Small intestine (tissue), 7 donors: Measurements from ENCODE around the gene NSDHL. TPM values are rescaled to one million over a fixed set of nuclear protein-coding genes. Genes with fewer than 3 reads are reported as not detected.

Experiments used
- DNase-seq, 2 donors: peaks; one replicate each; pipeline versions ENCODE4 v3.0.0 to v3.0.0-alpha.2; 2013
- FAIRE-seq: peaks from 2 replicates; lab custom pipeline; 2012; peaks lifted over from hg19 to GRCh38; lab: Jason Lieb, UNC
- H3K27ac ChIP-seq, 3 donors: one replicate each; pipeline ENCODE4 v1.5.1; 2013; ENCODE audit warnings: low read length in 2 of 3, mild to moderate bottlenecking in 2 of 3, control low read depth in 1 of 3, inconsistent platforms in 1 of 3, low read depth in 1 of 3, moderate library complexity in 1 of 3
- H3K27me3 ChIP-seq, 3 donors: one replicate each; pipeline ENCODE4 v1.6.1; 2013; ENCODE audit warnings: low read length in 3 of 3, inconsistent platforms in 1 of 3; ENCODE audit not compliant: control insufficient read depth in 3 of 3, insufficient read depth in 3 of 3
- H3K36me3 ChIP-seq, 3 donors: one replicate each; pipeline ENCODE4 v1.6.1; 2013; ENCODE audit warnings: low read length in 3 of 3, inconsistent platforms in 1 of 3, low read depth in 1 of 3, mild to moderate bottlenecking in 1 of 3, moderate library complexity in 1 of 3; ENCODE audit not compliant: control insufficient read depth in 3 of 3, insufficient read depth in 2 of 3
- H3K4me1 ChIP-seq, 3 donors: one replicate each; pipeline ENCODE4 v1.6.1; 2013; ENCODE audit warnings: low read length in 2 of 3, inconsistent platforms in 1 of 3, low read depth in 1 of 3, mild to moderate bottlenecking in 1 of 3, moderate library complexity in 1 of 3; ENCODE audit not compliant: control insufficient read depth in 3 of 3, insufficient read depth in 2 of 3
- H3K4me3 ChIP-seq, 3 donors: one replicate each; pipeline ENCODE4 v1.5.1; 2013; ENCODE audit warnings: low read length in 3 of 3, control low read depth in 1 of 3, inconsistent platforms in 1 of 3, low read depth in 1 of 3, mild to moderate bottlenecking in 1 of 3, moderate library complexity in 1 of 3
- H3K9me3 ChIP-seq, 2 donors: one replicate each; pipeline ENCODE4 v1.6.1; 2013; ENCODE audit warnings: low read depth in 1 of 2, low read length in 1 of 2; ENCODE audit not compliant: control insufficient read depth in 2 of 2, insufficient read depth in 1 of 2
- WGBS, 3 donors: extraction: QIAGEN DNeasy Blood & Tissue Kit; methylation state at CpG; one replicate each; pipeline ENCODE4 v1.1.7; 2013; 5-methylcytosine and 5-hydroxymethylcytosine counted together
- polyA plus RNA-seq, 4 donors: library from polyadenylated mRNA; stranded (reverse) in 3 of 4; unstranded in 1 of 4; fragments of 200-250 nt in 3 of 4; fragments of 120-200 nt in 1 of 4; gene quantifications; one replicate each; pipeline versions ENCODE4 v1.2.1 to v1.2.3, GENCODE V29; 2013
- donor health status: healthy with polysubstance abuse.
- donor health status: control.
- donor health status: control.
- donor health status: Bipolar disorder and iron deficiency.
- donor health status: healthy.

NSDHL gene
- polyA plus RNA-seq, 4 donors = 13.8 to 28.4 (median 19.9) TPM

DNA sequence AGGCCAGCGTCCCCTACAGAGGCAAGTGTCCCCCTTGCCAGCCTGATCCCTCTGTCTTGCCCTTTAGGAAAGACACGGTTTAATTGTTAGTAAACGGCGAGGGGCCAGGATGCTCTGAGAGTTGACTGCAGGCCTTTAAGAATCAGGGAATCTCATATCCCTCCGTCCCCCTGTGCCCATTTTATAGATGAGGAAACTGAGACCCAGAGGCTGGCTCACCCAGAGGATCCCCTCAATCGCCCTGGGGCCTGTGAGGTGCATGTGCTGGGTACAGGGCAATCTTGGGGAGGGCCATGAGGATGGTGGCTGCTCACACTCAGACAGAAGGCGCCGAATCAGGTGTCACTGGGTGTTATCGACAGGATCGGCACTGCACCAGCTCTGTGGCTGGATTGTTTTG lies 67.6 kb downstream of the NSDHL start:
- no peaks in the 10 kb centered on the region for H3K9me3 ChIP-seq
- no peaks in the 10 kb centered on the region for H3K36me3 ChIP-seq
- no peaks in the 10 kb centered on the region for H3K4me1 ChIP-seq
- H3K4me3 ChIP-seq = no peak overlapping the region
- H3K27ac ChIP-seq = no peak overlapping the region
- H3K27me3 ChIP-seq = no peaks in the 10 kb centered on the region
- DNase-seq (no peak), FAIRE-seq (no peak)
- WGBS, 3 donors = 46 to 74% (median 70%) methylated on average over 10 of the region's 10 CpGs

DNA sequence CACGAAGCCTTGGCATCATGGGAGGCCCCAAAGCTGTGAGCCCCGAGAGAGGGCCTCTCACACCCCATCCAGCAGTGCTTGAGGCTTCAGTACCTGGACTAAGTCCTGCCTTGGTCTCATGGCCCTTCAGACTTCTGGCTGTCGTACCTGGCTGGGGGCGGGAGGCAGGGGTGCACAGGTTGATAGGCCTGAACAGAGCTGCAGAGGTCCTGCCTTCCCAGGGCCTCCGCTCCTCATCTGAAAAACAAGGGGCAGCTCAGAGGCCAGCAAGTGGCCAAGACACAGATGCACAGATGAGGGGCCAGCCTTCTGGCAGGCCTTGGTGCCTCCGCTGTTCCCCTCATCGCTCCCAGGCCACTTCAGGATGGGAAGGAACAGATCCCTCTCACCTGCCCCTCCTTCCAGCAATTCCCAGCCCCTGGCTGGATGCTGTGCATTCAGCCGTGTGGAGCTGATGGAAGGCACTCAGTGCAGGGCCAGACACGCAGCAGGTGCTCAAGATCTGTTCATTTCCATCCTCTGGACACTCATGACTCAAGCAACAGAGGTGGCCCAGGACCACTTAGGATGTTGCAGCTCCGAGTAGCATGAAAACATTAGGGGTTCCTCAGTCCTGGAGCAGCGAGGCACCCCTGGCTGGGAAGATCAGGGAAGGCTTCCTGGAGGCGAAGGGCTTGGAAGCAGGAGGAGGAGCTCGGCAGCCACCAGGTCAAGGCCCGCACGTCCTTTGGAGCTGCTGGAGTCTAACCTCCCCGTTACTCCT lies 68.4 kb downstream of the NSDHL start:
- FAIRE-seq (no peak), DNase-seq (no peak)
- 78 to 91% (median 91%) methylated on average over 15 to 16 of the region's 16 CpGs for WGBS, 3 donors
- no peak overlapping the region for H3K4me3 ChIP-seq
- no peaks in the 10 kb centered on the region for H3K36me3 ChIP-seq
- H3K4me1 ChIP-seq = no peaks in the 10 kb centered on the region
- no peaks in the 10 kb centered on the region for H3K9me3 ChIP-seq
- H3K27ac ChIP-seq = no peak overlapping the region
- no peaks in the 10 kb centered on the region for H3K27me3 ChIP-seq

GRCh38 chrX:152899874-152900719 lies 69.2 kb downstream of the NSDHL start:
- no peak for DNase-seq
- Histone ChIP-seq H3K4me3 (no peak overlapping the region), H3K27ac (no peak overlapping the region), H3K4me1 (no peaks in the 10 kb centered on the region), H3K9me3 (no peaks in the 10 kb centered on the region), H3K27me3 (no peaks in the 10 kb centered on the region), H3K36me3 (no peaks in the 10 kb centered on the region)
- 76 to 91% (median 91%) methylated on average over 10 to 12 of the region's 12 CpGs for WGBS, 3 donors
- FAIRE-seq = no peak

GRCh38 chrX:152900937-152901445 lies 70.1 kb downstream of the NSDHL start:
- no peak for FAIRE-seq
- Histone ChIP-seq H3K36me3 (no peaks in the 10 kb centered on the region), H3K4me3 (no peak overlapping the region), H3K9me3 (no peaks in the 10 kb centered on the region), H3K4me1 (no peaks in the 10 kb centered on the region), H3K27me3 (peaks cover 0 to 4% (median 0%) of the 10 kb centered on the region in 3 donors), H3K27ac (no peak overlapping the region)
- 78 to 90% (median 89%) methylated on average over 8 of the region's 8 CpGs for WGBS, 3 donors
- no peak for DNase-seq

GRCh38 chrX:152901816-152902501 lies 71.1 kb downstream of the NSDHL start:
- H3K4me1 ChIP-seq = no peaks in the 10 kb centered on the region
- no peak overlapping the region for H3K27ac ChIP-seq
- no peaks in the 10 kb centered on the region for H3K9me3 ChIP-seq
- WGBS, 3 donors = 81 to 85% (median 83%) methylated on average over 15 of the region's 15 CpGs
- peaks cover 0 to 4% (median 0%) of the 10 kb centered on the region in 3 donors for H3K27me3 ChIP-seq
- H3K4me3 ChIP-seq = no peak overlapping the region
- DNase-seq = no peak
- no peaks in the 10 kb centered on the region for H3K36me3 ChIP-seq
- FAIRE-seq = no peak

GRCh38 chrX:152902502-152902820 lies 71.6 kb downstream of the NSDHL start:
- Histone ChIP-seq H3K4me1 (no peaks in the 10 kb centered on the region), H3K27ac (no peak overlapping the region), H3K9me3 (no peaks in the 10 kb centered on the region), H3K4me3 (no peak overlapping the region), H3K36me3 (no peaks in the 10 kb centered on the region), H3K27me3 (peaks cover 0 to 4% (median 0%) of the 10 kb centered on the region in 3 donors)
- no peak for DNase-seq
- FAIRE-seq = no peak
- WGBS, 3 donors = 88 to 97% (median 96%) methylated on average over 4 of the region's 4 CpGs

- no peaks in the 10 kb centered on the region for H3K4me1 ChIP-seq
- WGBS, 3 donors = 75 to 81% (median 76%) methylated on average over 2 to 9 of the region's 9 CpGs
- H3K36me3 ChIP-seq = no peaks in the 10 kb centered on the region
- DNase-seq = no peak
- H3K27me3 ChIP-seq = peaks cover 0 to 4% (median 0%) of the 10 kb centered on the region in 3 donors
- no peak overlapping the region for H3K4me3 ChIP-seq
- FAIRE-seq = no peak
- H3K27ac ChIP-seq = no peak overlapping the region
- no peaks in the 10 kb centered on the region for H3K9me3 ChIP-seq
These were observed 72.7 kb downstream of the NSDHL start for GRCh38 chrX:152903589-152903988.
